HepG2 (cell line): ENCODE data around the gene CACNA2D1. TPM values are rescaled to one million over a fixed set of nuclear protein-coding genes. Genes with fewer than 3 reads are reported as not detected.

Experiments
- ATAC-seq: fragments of 200-7000 bp; cut with Tn5 transposase; 3 replicates; pipeline ENCODE4 v1.9.1; 2020; ENCODE audit warnings: mild to moderate bottlenecking, moderate library complexity
- BruUV-seq: library from RNA; stranded (reverse); fragments of 400-500 nt; replicated peaks from 2 replicates; lab custom pipeline; 2021; lab: Mats Ljungman, UMichigan
- CTCF ChIA-PET: fragments of 300-600 bp; formaldehyde crosslinking; extraction: SDS; loops from one replicate; lab custom pipeline; 2021; ENCODE audit warnings: low total read pairs, inconsistent platforms, low intra/inter-chr PET ratio; lab: Yijun Ruan, JAX
- POLR2A ChIA-PET: fragments of 350-600 bp; sonication (Branson Sonifier 250); formaldehyde crosslinking; loops from one replicate; lab custom pipeline; 2020; ENCODE audit warnings: antibody characterized with exemption, inconsistent platforms; lab: Yijun Ruan, JAX
- DNase-seq: peaks from one replicate; pipeline ENCODE4 v3.0.0-alpha.2; 2015; ENCODE audit warnings: low spot score
- FAIRE-seq: peaks from 3 replicates; lab custom pipeline; 2011; peaks lifted over from hg19 to GRCh38; lab: Jason Lieb, UNC
- H2AFZ ChIP-seq: one replicate; pipeline ENCODE4 v1.6.1; 2011; ENCODE audit warnings: low read length, inconsistent platforms
- H3K27ac ChIP-seq: fragments of 300-600 bp; 3 replicates; pipeline ENCODE4 v1.8.0; 2011; ENCODE audit warnings: mixed run types, mild to moderate bottlenecking, mixed read lengths, low read length, inconsistent platforms; ENCODE audit not compliant: insufficient read depth; ENCODE audit errors: extremely low read length
- H3K27me3 ChIP-seq, 2 experiments: fragments of 200-600 bp in 1 of 2; 2 replicates in 1 of 2; 3 replicates in 1 of 2; pipeline versions ENCODE4 v1.6.0 to v1.8.0; 2011; ENCODE audit warnings: low read length in 2 of 2, mild to moderate bottlenecking in 2 of 2, moderate library complexity in 2 of 2, inconsistent platforms in 1 of 2; ENCODE audit not compliant: insufficient read depth in 2 of 2, control insufficient read depth in 1 of 2
- H3K36me3 ChIP-seq, 2 experiments: fragments of 200-600 bp in 1 of 2; replicated peaks in 1 of 2; 2 replicates in 1 of 2; 3 replicates in 1 of 2; pipeline versions ENCODE4 v1.5.1 to v1.8.0; 2011; ENCODE audit warnings: low read length in 2 of 2, inconsistent platforms in 1 of 2; ENCODE audit not compliant: insufficient read depth in 2 of 2, control insufficient read depth in 1 of 2
- H3K4me1 ChIP-seq: 2 replicates; pipeline ENCODE4 v1.5.1; 2012; ENCODE audit warnings: low read length, inconsistent platforms; ENCODE audit not compliant: insufficient read depth
- H3K4me2 ChIP-seq: 2 replicates; pipeline ENCODE4 v1.6.0; 2011; ENCODE audit warnings: low read depth, low read length, inconsistent platforms
- H3K4me3 ChIP-seq, 3 experiments: fragments of 200-600 bp in 1 of 3; sonication (generic), shearing (Covaris generic) in 1 of 3; replicated peaks in 1 of 3; 2 replicates each; pipeline ENCODE4 v1.5.1; 2011 to 2016; ENCODE audit warnings: low read length in 3 of 3, inconsistent platforms in 2 of 3, low read depth in 2 of 3, mild to moderate bottlenecking in 2 of 3, control low read depth in 1 of 3, mixed read lengths in 1 of 3; ENCODE audit not compliant: insufficient read depth in 1 of 3
- H3K79me2 ChIP-seq: one replicate; pipeline ENCODE4 v1.6.1; 2011; ENCODE audit warnings: low read length, inconsistent platforms; ENCODE audit not compliant: insufficient read depth
- H3K9ac ChIP-seq: 2 replicates; pipeline ENCODE4 v1.6.0; 2011; ENCODE audit warnings: mild to moderate bottlenecking, low read depth, low read length, inconsistent platforms; ENCODE audit not compliant: insufficient read depth
- H3K9me3 ChIP-seq: 2 replicates; pipeline ENCODE4 v1.5.1; 2012; ENCODE audit warnings: mild to moderate bottlenecking, low read length
- H4K20me1 ChIP-seq: 2 replicates; pipeline ENCODE4 v1.6.0; 2011; ENCODE audit warnings: inconsistent platforms, mild to moderate bottlenecking, low read length, moderate library complexity; ENCODE audit not compliant: insufficient read depth
- ARID5B ChIP-seq: IDR thresholded peaks from 2 replicates; pipeline ENCODE4 v1.4.0; 2020; ENCODE audit warnings: mild to moderate bottlenecking, missing genetic modification reagents
- HDAC2 ChIP-seq: sonication (generic); formaldehyde crosslinking; IDR thresholded peaks from 2 replicates; pipeline ENCODE4 v1.4.0; 2020; ENCODE audit warnings: missing genetic modification reagents
- HOMEZ ChIP-seq: IDR thresholded peaks from 2 replicates; pipeline ENCODE4 v1.6.1; 2016; ENCODE audit warnings: low read depth
- MAX ChIP-seq: IDR thresholded peaks from 2 replicates; pipeline ENCODE4 v1.6.1; 2012; ENCODE audit warnings: inconsistent platforms
- RBM22 ChIP-seq: fragments of 200-400 bp; formaldehyde crosslinking; optimal IDR thresholded peaks from 2 replicates; pipeline ENCODE3; 2017; ENCODE audit warnings: mild to moderate bottlenecking, low read length, moderate library complexity
- TAF1 ChIP-seq: sonication (generic); formaldehyde crosslinking; IDR thresholded peaks from 2 replicates; pipeline ENCODE4 v1.4.0; 2020; ENCODE audit warnings: missing genetic modification reagents
- ZFP62 ChIP-seq: sonication (generic); formaldehyde crosslinking; IDR thresholded peaks from 2 replicates; pipeline ENCODE4 v1.4.0; 2020; ENCODE audit warnings: missing genetic modification reagents
- ZNF318 ChIP-seq: sonication (generic); formaldehyde crosslinking; IDR thresholded peaks from 2 replicates; pipeline ENCODE4 v1.4.0; 2020; ENCODE audit warnings: mild to moderate bottlenecking, missing genetic modification reagents
- ZNF550 ChIP-seq: sonication (generic); formaldehyde crosslinking; IDR thresholded peaks from 2 replicates; pipeline ENCODE4 v1.4.0; 2020; ENCODE audit warnings: mild to moderate bottlenecking, missing genetic modification reagents, borderline replicate concordance
- ZNF713 ChIP-seq: sonication (generic); formaldehyde crosslinking; IDR thresholded peaks from 2 replicates; pipeline ENCODE4 v1.4.0; 2020; ENCODE audit warnings: mild to moderate bottlenecking, missing genetic modification reagents
- WGBS: methylation state at CpG from one replicate; pipeline ENCODE4 v1.1.6; 2017; ENCODE audit warnings: low lambda C conversion rate; 5-methylcytosine and 5-hydroxymethylcytosine counted together
- in situ Hi-C: cut with HindIII; loops from 2 replicates; pipeline ENCODE4 v1.10.0; 2017; ENCODE audit warnings: low pct_unique_long_range_greater_than_20kb; ENCODE audit not compliant: extremely low pct_ligation_motif_present
- intact Hi-C: fragments of 100-400 bp; cut with micrococcal nuclease; formaldehyde crosslinking; loops from one replicate; pipeline ENCODE4 v1.10.0; 2022; ENCODE audit not compliant: unreplicated experiment
- polyA plus RNA-seq, 8 experiments: library from polyadenylated mRNA; depleted of rRNA in 3 of 8; stranded (reverse) in 7 of 8; unstranded in 1 of 8; fragments of >200 nt; fragmentation: Illumina TruSeq in 4 of 8; extraction: Trizol in 4 of 8; gene quantifications; 2 replicates each; pipeline versions ENCODE4 v1.2.1 to v1.2.3, GENCODE V29; 2011 to 2016; ENCODE audit warnings: low read depth in 4 of 8, missing spikeins in 1 of 8, mixed read lengths in 1 of 8; ENCODE audit not compliant: insufficient read depth in 1 of 8
- total RNA-seq, 5 experiments: library from RNA; depleted of rRNA; stranded (reverse); fragments of >200 nt; fragmentation: Illumina TruSeq; extraction: Trizol; gene quantifications; 2 replicates each; pipeline ENCODE4 v1.2.3, GENCODE V29; 2016; ENCODE audit warnings: low read depth in 1 of 5

CACNA2D1 gene
- total and polyA plus RNA-seq, 2 of the 13 experiments (the other 11 are each of a cell fraction or from before 2014, with no cell fraction given) = not detected

- no peak overlapping the region for H2AFZ ChIP-seq
- no peak overlapping the region for H3K4me3 ChIP-seq
- no peak for TF ChIP-seq ZNF318 (CRISPR knock-in tag)
- no peak for TF ChIP-seq ZNF713 (CRISPR knock-in tag)
- TF ChIP-seq HOMEZ (CRISPR knock-in tag) = no peak
- TF ChIP-seq ZNF550 (CRISPR knock-in tag) = no peak
- no peak for TF ChIP-seq ARID5B (CRISPR knock-in tag)
- TF ChIP-seq ZFP62 = no peak
- no peak for TF ChIP-seq TAF1 (CRISPR knock-in tag)
- no peak for TF ChIP-seq MAX
- no peak for TF ChIP-seq RBM22
- no peak for TF ChIP-seq HDAC2 (CRISPR knock-in tag)
- WGBS = 0% methylated on average over 2 of the region's 2 CpGs
- H3K4me2 ChIP-seq = no peak overlapping the region
- H3K9ac ChIP-seq = no peak overlapping the region
- in situ Hi-C loops (no loop called here), intact Hi-C loops (no loop called here)
- H3K4me1 ChIP-seq = no peaks in the 10 kb centered on the region
- H3K79me2 ChIP-seq = no peaks in the 10 kb centered on the region
- no peaks in the 10 kb centered on the region for H4K20me1 ChIP-seq
- FAIRE-seq (no peak), DNase-seq (no peak), ATAC-seq (no peak)
- BruUV-seq = no TSS peak
- no peaks in the 10 kb centered on the region for H3K9me3 ChIP-seq
- H3K27me3 ChIP-seq = no peaks in the 10 kb centered on the region
- ChIA-PET CTCF (no interaction called here), POLR2A (no interaction called here)
- no peak overlapping the region for H3K27ac ChIP-seq
- no peaks in the 10 kb centered on the region for H3K36me3 ChIP-seq
Measured at GRCh38 chr7:82162289-82162688, 281.3 kb downstream of the CACNA2D1 start.
